Measurements from ENCODE around the gene TTC1.

The TTC1 gene

DNA sequence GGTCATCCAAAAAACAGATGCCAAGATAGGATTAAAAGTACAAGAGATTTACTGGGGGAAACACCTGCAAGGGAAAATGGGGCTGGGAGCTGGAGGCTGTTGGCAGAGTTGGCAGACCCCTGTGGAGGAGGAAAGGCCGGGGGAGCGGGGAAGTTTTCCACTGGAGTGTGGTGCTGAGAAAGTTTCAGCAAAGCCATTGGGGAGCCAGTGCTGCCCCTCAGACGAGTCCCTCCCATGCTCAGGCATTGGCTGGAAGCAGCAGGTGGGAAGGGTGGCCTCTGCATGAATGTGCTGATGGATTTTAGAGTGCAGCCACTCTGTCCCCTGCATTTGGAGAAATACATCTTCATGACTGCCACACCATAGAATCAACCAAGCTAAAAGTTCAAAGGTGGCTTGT, 52.8 kb downstream of the TTC1 start:
- TF ChIP-seq, protein P1, sequence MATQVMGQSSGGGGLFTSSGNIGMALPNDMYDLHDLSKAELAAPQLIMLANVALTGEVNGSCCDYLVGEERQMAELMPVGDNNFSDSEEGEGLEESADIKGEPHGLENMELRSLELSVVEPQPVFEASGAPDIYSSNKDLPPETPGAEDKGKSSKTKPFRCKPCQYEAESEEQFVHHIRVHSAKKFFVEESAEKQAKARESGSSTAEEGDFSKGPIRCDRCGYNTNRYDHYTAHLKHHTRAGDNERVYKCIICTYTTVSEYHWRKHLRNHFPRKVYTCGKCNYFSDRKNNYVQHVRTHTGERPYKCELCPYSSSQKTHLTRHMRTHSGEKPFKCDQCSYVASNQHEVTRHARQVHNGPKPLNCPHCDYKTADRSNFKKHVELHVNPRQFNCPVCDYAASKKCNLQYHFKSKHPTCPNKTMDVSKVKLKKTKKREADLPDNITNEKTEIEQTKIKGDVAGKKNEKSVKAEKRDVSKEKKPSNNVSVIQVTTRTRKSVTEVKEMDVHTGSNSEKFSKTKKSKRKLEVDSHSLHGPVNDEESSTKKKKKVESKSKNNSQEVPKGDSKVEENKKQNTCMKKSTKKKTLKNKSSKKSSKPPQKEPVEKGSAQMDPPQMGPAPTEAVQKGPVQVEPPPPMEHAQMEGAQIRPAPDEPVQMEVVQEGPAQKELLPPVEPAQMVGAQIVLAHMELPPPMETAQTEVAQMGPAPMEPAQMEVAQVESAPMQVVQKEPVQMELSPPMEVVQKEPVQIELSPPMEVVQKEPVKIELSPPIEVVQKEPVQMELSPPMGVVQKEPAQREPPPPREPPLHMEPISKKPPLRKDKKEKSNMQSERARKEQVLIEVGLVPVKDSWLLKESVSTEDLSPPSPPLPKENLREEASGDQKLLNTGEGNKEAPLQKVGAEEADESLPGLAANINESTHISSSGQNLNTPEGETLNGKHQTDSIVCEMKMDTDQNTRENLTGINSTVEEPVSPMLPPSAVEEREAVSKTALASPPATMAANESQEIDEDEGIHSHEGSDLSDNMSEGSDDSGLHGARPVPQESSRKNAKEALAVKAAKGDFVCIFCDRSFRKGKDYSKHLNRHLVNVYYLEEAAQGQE (IDR thresholded peaks at IDR 0.05; ENCODE audit: insufficient read depth in 1 of 2, low read depth in 2 of 2, low read length in 2 of 2) = no peak
- TF ChIP-seq TAF1 (IDR thresholded peaks at IDR 0.05; ENCODE audit: borderline replicate concordance, insufficient read depth, low read length) = no peak
- no peak for TF ChIP-seq FOXP2 (optimal IDR thresholded peaks at IDR 0.05; ENCODE audit: borderline replicate concordance, extremely low read depth, extremely low read length, insufficient read depth)
- TF ChIP-seq SIN3A (IDR thresholded peaks at IDR 0.05; ENCODE audit: borderline replicate concordance, insufficient read depth, low read length) = no peak
- no peak for TF ChIP-seq POLR2AphosphoS5 (IDR thresholded peaks at IDR 0.05; ENCODE audit: low read depth, low read length)

DNA sequence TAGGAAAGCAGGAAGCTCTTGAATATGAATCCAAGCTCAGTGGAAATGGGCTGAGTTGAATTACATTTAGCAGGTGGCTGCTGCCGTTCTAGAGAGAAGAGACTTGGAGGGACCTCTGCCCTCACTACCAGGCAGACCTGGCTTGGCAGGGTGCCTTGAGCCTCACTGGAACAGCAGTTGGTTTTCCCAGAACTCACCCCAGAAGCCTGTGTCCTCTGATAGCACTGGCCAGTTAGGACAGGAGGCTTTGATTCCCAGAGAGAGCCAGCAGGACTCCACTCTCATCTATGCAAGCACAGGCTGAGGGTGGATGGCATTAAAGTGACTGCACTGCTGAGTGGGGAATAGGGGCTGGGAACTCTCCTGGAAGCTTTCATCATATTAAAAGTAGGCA, 55.5 kb downstream of the TTC1 start:
- no peak for TF ChIP-seq SIN3A (IDR thresholded peaks at IDR 0.05; ENCODE audit: borderline replicate concordance, insufficient read depth, low read length)

DNA sequence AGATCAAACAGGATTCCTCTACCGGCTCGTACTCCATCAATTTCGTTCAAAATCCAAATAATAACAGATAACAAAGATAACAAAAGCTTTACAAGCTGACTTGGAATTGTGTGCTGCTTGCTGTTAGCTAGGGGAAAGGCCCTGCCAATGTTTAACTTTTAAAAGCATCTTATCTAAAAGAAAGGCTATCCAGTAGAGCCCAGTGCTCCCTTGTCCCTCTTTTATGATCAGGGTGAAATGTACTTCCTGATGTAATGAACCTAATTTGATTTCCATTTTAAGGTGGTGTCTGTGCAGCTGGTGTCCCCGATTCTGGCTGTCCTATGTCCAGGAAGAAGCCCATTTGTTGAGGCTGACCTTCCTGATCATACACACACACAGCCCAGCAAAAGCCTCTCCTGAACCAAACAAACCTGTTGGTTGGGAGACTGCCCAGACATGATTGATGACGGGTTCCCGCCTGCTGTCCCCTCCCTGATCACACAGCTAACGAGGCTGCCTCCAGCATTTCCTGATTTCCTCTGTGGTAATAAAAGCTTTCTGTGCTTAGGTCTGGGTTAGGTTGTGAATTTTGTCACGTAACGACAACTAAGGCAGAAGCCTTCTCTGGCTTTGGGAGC, 56.2 kb downstream of the TTC1 start:
- TF ChIP-seq SIN3A (IDR thresholded peaks at IDR 0.05; ENCODE audit: borderline replicate concordance, insufficient read depth, low read length) (no peak), FOXP2 (optimal IDR thresholded peaks at IDR 0.05; ENCODE audit: borderline replicate concordance, extremely low read depth, extremely low read length, insufficient read depth) (no peak), TAF1 (IDR thresholded peaks at IDR 0.05; ENCODE audit: borderline replicate concordance, insufficient read depth, low read length) (no peak), POLR2AphosphoS5 (IDR thresholded peaks at IDR 0.05; ENCODE audit: low read depth, low read length) (no peak)
- TF ChIP-seq, protein P1 (IDR thresholded peaks at IDR 0.05; ENCODE audit: insufficient read depth in 1 of 2, low read depth in 2 of 2, low read length in 2 of 2) = no peak

DNA sequence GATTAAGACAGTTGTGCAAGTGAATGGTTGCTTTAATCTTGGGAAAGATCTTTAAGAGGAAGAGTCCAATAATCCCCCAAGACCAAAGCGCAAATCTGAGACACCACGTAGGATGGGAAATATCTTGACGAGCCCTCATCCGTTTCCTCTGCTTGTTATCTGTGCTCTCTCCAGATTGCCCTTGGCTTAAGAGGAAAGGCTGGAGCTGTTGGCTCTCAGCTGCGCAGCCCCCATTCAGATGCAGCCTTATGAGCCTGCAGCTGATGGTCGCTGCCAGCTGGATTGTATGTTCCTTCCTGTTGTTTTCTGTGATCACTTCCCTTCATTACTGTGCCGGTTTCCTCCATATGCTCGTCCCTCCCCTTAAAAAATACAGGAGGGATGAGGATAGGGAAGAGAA, 62.6 kb downstream of the TTC1 start:
- TF ChIP-seq SIN3A (IDR thresholded peaks at IDR 0.05; ENCODE audit: borderline replicate concordance, insufficient read depth, low read length) (peak; percentile 75; the same call in 1 of the 2 replicates), TAF1 (IDR thresholded peaks at IDR 0.05; ENCODE audit: borderline replicate concordance, insufficient read depth, low read length) (no peak), POLR2AphosphoS5 (IDR thresholded peaks at IDR 0.05; ENCODE audit: low read depth, low read length) (peak; percentile 47; the same call in 1 of the 2 replicates), FOXP2 (optimal IDR thresholded peaks at IDR 0.05; ENCODE audit: borderline replicate concordance, extremely low read depth, extremely low read length, insufficient read depth) (peak; percentile 61)
- TF ChIP-seq, protein P1 (IDR thresholded peaks at IDR 0.05; ENCODE audit: insufficient read depth in 1 of 2, low read depth in 2 of 2, low read length in 2 of 2) = peak in 1 of 2 experiments; percentile 51; a peak in 1 of 4 replicates

DNA sequence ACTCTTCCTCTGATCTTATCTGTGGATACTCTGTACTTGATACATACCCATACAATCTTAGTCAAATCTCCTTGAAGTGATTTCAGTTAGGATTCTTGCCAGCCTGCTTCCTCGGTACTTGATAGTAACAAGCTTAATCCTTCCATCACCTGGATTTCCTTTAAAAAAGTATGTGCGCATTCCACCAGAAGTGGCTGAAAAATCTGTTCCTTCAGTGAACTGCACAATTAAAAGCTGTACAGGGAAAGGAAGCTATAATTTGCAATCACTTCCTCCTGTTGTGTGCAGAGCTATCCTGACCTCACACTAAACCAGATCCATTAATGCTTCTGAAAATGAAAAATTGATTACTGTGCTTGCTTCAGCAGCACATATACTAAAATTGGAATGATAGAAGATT, 63.0 kb downstream of the TTC1 start:
- TF ChIP-seq POLR2AphosphoS5 (IDR thresholded peaks at IDR 0.05; ENCODE audit: low read depth, low read length) (no peak), SIN3A (IDR thresholded peaks at IDR 0.05; ENCODE audit: borderline replicate concordance, insufficient read depth, low read length) (no peak), TAF1 (IDR thresholded peaks at IDR 0.05; ENCODE audit: borderline replicate concordance, insufficient read depth, low read length) (no peak)
- TF ChIP-seq, protein P1 (IDR thresholded peaks at IDR 0.05; ENCODE audit: insufficient read depth in 1 of 2, low read depth in 2 of 2, low read length in 2 of 2) = no peak
